ENCODE measurements around the gene SLC2A4.
"Not testable (repeated sequence)": the region's sequence is repeated elsewhere in the genome, so short reads cannot be mapped to it uniquely, and the experiment has no call there.

Gene SLC2A4

GRCh38 chr17:7281074-7281952, at the start of gene SLC2A4:
Gene SLC2A4, plus strand, starts transcription at chr17:7281718. Its CDS starts 217 bp downstream, at chr17:7281935.
- peak; percentile 83 for DNase-seq

- DNase-seq: no peak
Observed at GRCh38 chr17:7232114-7232513, 49.4 kb upstream of the SLC2A4 start.

- DNase-seq: no peak
Observed at GRCh38 chr17:7233701-7234082, 47.8 kb upstream of the SLC2A4 start.

- DNase-seq: peak; percentile 87
Observed at GRCh38 chr17:7234083-7234951, 47.2 kb upstream of the SLC2A4 start, which contains the start of gene DVL2. Gene DVL2, minus strand, starts transcription at chr17:7234517. Its CDS starts 255 bp downstream, at chr17:7234262.

- DNase-seq: no peak
Observed at GRCh38 chr17:7235693-7236665, 45.5 kb upstream of the SLC2A4 start.

GRCh38 chr17:7236808-7237207, 44.7 kb upstream of the SLC2A4 start:
- DNase-seq: no peak

GRCh38 chr17:7237266-7237760, 44.2 kb upstream of the SLC2A4 start:
- DNase-seq: no peak

GRCh38 chr17:7237761-7238419, 43.6 kb upstream of the SLC2A4 start:
- no peak for DNase-seq

- DNase-seq: no peak
Observed at GRCh38 chr17:7238420-7239090, 43.0 kb upstream of the SLC2A4 start.

- DNase-seq: peak; percentile 99
Observed at GRCh38 chr17:7239091-7240027, 42.2 kb upstream of the SLC2A4 start, which contains the start of gene PHF23. Gene PHF23, minus strand, starts transcription at chr17:7239457. Its CDS starts 178 bp downstream, at chr17:7239279.

GRCh38 chr17:7240375-7240774, 41.1 kb upstream of the SLC2A4 start:
- no peak for DNase-seq

GRCh38 chr17:7241090-7241733, 40.3 kb upstream of the SLC2A4 start:
- DNase-seq: no peak

GRCh38 chr17:7241783-7242716, 39.5 kb upstream of the SLC2A4 start, which contains the start of gene GABARAP:
Gene GABARAP, minus strand, starts transcription at chr17:7242449. Its CDS starts 119 bp downstream, at chr17:7242330.
- DNase-seq: peak; percentile 78

GRCh38 chr17:7242717-7243452, 38.6 kb upstream of the SLC2A4 start:
- DNase-seq: peak; percentile 88

GRCh38 chr17:7243453-7243729, 38.1 kb upstream of the SLC2A4 start:
- DNase-seq: no peak

GRCh38 chr17:7243838-7244237, 37.7 kb upstream of the SLC2A4 start:
- DNase-seq: not testable (repeated sequence)

GRCh38 chr17:7246779-7247178, 34.7 kb upstream of the SLC2A4 start:
- no peak for DNase-seq
